ENCODE results near the gene FAM13C. TPM values are rescaled to one million over a fixed set of nuclear protein-coding genes. Genes with fewer than 3 reads are reported as not detected.
A peak's percentile ranks its signal among the peaks of the same experiment; 100 is the strongest.

FAM13C gene
- total and polyA plus RNA-seq, 2 of the 13 experiments (the other 11 are each of a cell fraction or from before 2014, with no cell fraction given): 0.07 to 0.26 TPM

- no peak for TF ChIP-seq ZFP91 (CRISPR knock-in tag; IDR thresholded peaks at IDR 0.05; ENCODE audit: borderline replicate concordance)
- TF ChIP-seq MIXL1 (CRISPR knock-in tag; IDR thresholded peaks at IDR 0.05): peak; percentile 77; the same call in 1 of the 2 replicates
- no peak for TF ChIP-seq MLLT10 (CRISPR knock-in tag; IDR thresholded peaks at IDR 0.05)
- no peak for TF ChIP-seq FLYWCH1 (CRISPR knock-in tag; IDR thresholded peaks at IDR 0.05)
- TF ChIP-seq JARID2 (CRISPR knock-in tag; IDR thresholded peaks at IDR 0.05; ENCODE audit: insufficient replicate concordance): no peak
These were observed 139.6 kb downstream of the FAM13C start (continued) for GRCh38 chr10:59222788-59223187.

- Histone ChIP-seq H3K9ac (ENCODE audit: insufficient read depth, low read depth, low read length) (no peak overlapping the region), H3K79me2 (ENCODE audit: insufficient read depth, low read length) (peaks cover 100% of the 10 kb centered on the region), H3K9me3 (ENCODE audit: low read length) (no peaks in the 10 kb centered on the region), H3K4me2 (ENCODE audit: low read depth, low read length) (peak overlapping the region; percentile 58), H3K27me3 (ENCODE audit: control insufficient read depth in 1 of 2, insufficient read depth in 2 of 2, low read length in 2 of 2) (no peaks in the 10 kb centered on the region), H3K4me3 (replicated peaks in 1 of 3; ENCODE audit: insufficient read depth in 1 of 3, low read depth in 2 of 3, low read length in 3 of 3) (peak overlapping the region in 1 of 3 experiments; percentile 0; a peak in 1 of 6 replicates), H2AFZ (ENCODE audit: low read length) (no peak overlapping the region), H3K4me1 (ENCODE audit: insufficient read depth, low read length) (peaks cover 85% of the 10 kb centered on the region), H3K27ac (ENCODE audit: extremely low read length, insufficient read depth, low read length) (peak overlapping the region; percentile 57), H4K20me1 (ENCODE audit: insufficient read depth, low read length) (peaks cover 94% of the 10 kb centered on the region), H3K36me3 (replicated peaks in 1 of 2; ENCODE audit: control insufficient read depth in 1 of 2, insufficient read depth in 2 of 2, low read length in 2 of 2) (peaks cover 0 to 10% of the 10 kb centered on the region in 2 experiments; a peak in 2 of 5 replicates)
- intact Hi-C loops (cut with micrococcal nuclease; ENCODE audit: unreplicated experiment): no loop called here
- FAIRE-seq (peak; percentile 66), DNase-seq (ENCODE audit: low spot score) (peak; percentile 56), ATAC-seq (peak; percentile 76)
- CTCF ChIA-PET (ENCODE audit: low intra/inter-chr PET ratio, low total read pairs): no interaction called here
- 15% methylated on average over 4 of the region's 4 CpGs for whole genome bisulfite sequencing (ENCODE audit: low lambda C conversion rate)
- POLR2A ChIA-PET: no interaction called here
- in situ Hi-C loops (cut with HindIII; ENCODE audit: extremely low pct_ligation_motif_present, low pct_unique_long_range_greater_than_20kb): no loop called here
- no TSS peak for BruUV-seq (replicated peaks)
- no peak for TF ChIP-seq TRIM22 (IDR thresholded peaks at IDR 0.05)
- TF ChIP-seq TARDBP (CRISPR knock-in tag; IDR thresholded peaks at IDR 0.05): 0 out of 2 replicates have a peak, but pooled peaks have one; percentile 17
- TF ChIP-seq TCF7 (IDR thresholded peaks at IDR 0.05; ENCODE audit: low read depth): peak; percentile 59
- TF ChIP-seq FOXK1 (CRISPR knock-in tag; IDR thresholded peaks at IDR 0.05; ENCODE audit: borderline replicate concordance, low read depth): peak; percentile 31; the same call in 1 of the 2 replicates
- TF ChIP-seq ATAD3A (CRISPR knock-in tag; IDR thresholded peaks at IDR 0.05): no peak
- TF ChIP-seq HNF4A (CRISPR knock-in tag; IDR thresholded peaks at IDR 0.05): peak; percentile 88
- peak; percentile 58; the same call in 1 of the 2 replicates for TF ChIP-seq ZNF503 (CRISPR knock-in tag; IDR thresholded peaks at IDR 0.05)
- no peak for TF ChIP-seq ZNF776 (CRISPR knock-in tag; IDR thresholded peaks at IDR 0.05)
- TF ChIP-seq REST (IDR thresholded peaks at IDR 0.05; ENCODE audit: borderline replicate concordance in 1 of 2, low read depth in 1 of 2, low read length in 2 of 2): no peak
These were observed 146.0 kb downstream of the FAM13C start for GRCh38 chr10:59216178-59216869.

Measured in HepG2 (cell line).